Osteocyte (in vitro differentiated cells): ENCODE measurements around the gene PCDHA4. TPM values are rescaled to one million over a fixed set of nuclear protein-coding genes. Genes with fewer than 3 reads are reported as not detected.
A peak's percentile ranks its signal among the peaks of the same experiment; 100 is the strongest.
"Not testable (repeated sequence)": the region's sequence is repeated elsewhere in the genome, so short reads cannot be mapped to it uniquely, and the experiment has no call there.

Source experiments
- DNase-seq: peaks from one replicate; pipeline ENCODE4 v3.0.0; 2021; ENCODE audit warnings: mixed read lengths; ENCODE audit not compliant: unreplicated experiment; ENCODE audit errors: extremely low spot score
- H3K27ac Mint-ChIP-seq: one replicate; pipeline ENCODE4 v1.8.0; 2021; ENCODE audit warnings: mild to moderate bottlenecking, mixed read lengths; ENCODE audit not compliant: unreplicated experiment
- H3K27me3 Mint-ChIP-seq: one replicate; pipeline ENCODE4 v1.8.0; 2021; ENCODE audit warnings: mixed read lengths; ENCODE audit not compliant: unreplicated experiment
- H3K36me3 Mint-ChIP-seq: one replicate; pipeline ENCODE4 v1.8.0; 2021; ENCODE audit warnings: mixed read lengths; ENCODE audit not compliant: unreplicated experiment
- H3K4me1 Mint-ChIP-seq: one replicate; pipeline ENCODE4 v1.8.0; 2021; ENCODE audit warnings: mixed read lengths; ENCODE audit not compliant: unreplicated experiment
- H3K4me3 Mint-ChIP-seq: one replicate; pipeline ENCODE4 v1.8.0; 2021; ENCODE audit warnings: mild to moderate bottlenecking, moderate library complexity, mixed read lengths; ENCODE audit not compliant: unreplicated experiment
- H3K9me3 Mint-ChIP-seq: one replicate; pipeline ENCODE4 v1.8.0; 2021; ENCODE audit warnings: mixed read lengths; ENCODE audit not compliant: unreplicated experiment
- CTCF ChIP-seq: fragments of 200-600 bp; sonication (generic); IDR thresholded peaks from 2 replicates; pipeline ENCODE4 v1.5.0; 2021; ENCODE audit warnings: antibody characterized with exemption, mild to moderate bottlenecking, moderate library complexity
- total RNA-seq: library from RNA; stranded (reverse); gene quantifications from 2 replicates; pipeline ENCODE4 v1.2.1, GENCODE V29; 2021

The PCDHA4 gene
- total RNA-seq, 1 donor from 2014 or later, result 12.2 TPM

- H3K4me1 Mint-ChIP-seq, result no peaks in the 10 kb centered on the region
These were observed 20.8 kb upstream of the PCDHA4 start, which contains the start of gene PCDHA1 for GRCh38 chr5:140785905-140786686. TSS of gene PCDHA1 (plus strand) at chr5:140786140.

GRCh38 chr5:140787422-140787821, 19.4 kb upstream of the PCDHA4 start:
- H3K9me3 Mint-ChIP-seq, result peaks cover 40% of the 10 kb centered on the region
- H3K27me3 Mint-ChIP-seq, DNase-seq, H3K27ac Mint-ChIP-seq, H3K4me1 Mint-ChIP-seq, H3K4me3 Mint-ChIP-seq, H3K36me3 Mint-ChIP-seq: not testable (repeated sequence)

More at GRCh38 chr5:140785905-140786686, 20.8 kb upstream of the PCDHA4 start, which contains the start of gene PCDHA1:
- Mint-ChIP-seq H3K4me3 (no peak within 1 kb of the TSS), H3K36me3 (no peaks in the 10 kb centered on the region), H3K9me3 (peaks cover 32% of the 10 kb centered on the region), H3K27ac (no peak within 1 kb of the TSS), H3K27me3 (no peaks in the 10 kb centered on the region)
- no peak for DNase-seq
- no peak for TF ChIP-seq CTCF

GRCh38 chr5:140787849-140788504, 18.9 kb upstream of the PCDHA4 start:
- not testable (repeated sequence) for H3K27ac Mint-ChIP-seq, H3K36me3 Mint-ChIP-seq, H3K4me3 Mint-ChIP-seq, DNase-seq, H3K27me3 Mint-ChIP-seq, H3K4me1 Mint-ChIP-seq
- peaks cover 43% of the 10 kb centered on the region for H3K9me3 Mint-ChIP-seq

DNA sequence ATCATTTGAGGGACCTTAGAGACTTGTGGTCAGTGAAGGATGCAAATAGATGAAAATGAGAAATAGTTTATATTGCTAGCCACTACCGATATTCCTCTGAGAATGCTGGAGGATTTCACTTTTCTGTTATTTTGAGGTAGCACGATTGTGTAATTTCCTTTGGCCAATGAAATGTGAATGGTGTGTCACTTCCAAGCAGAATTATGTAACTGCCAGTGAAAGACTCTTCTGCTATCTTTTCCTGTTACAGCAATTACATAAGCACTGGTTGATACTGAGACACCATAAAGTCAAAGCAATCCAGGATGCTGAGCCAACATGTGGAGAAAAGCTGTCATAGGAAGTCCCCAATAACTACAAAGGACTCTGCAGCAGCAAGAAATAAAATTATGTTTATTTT, 15.8 kb upstream of the PCDHA4 start:
- H3K4me3 Mint-ChIP-seq, result no peak overlapping the region
- no peak overlapping the region for H3K27ac Mint-ChIP-seq
- H3K4me1 Mint-ChIP-seq, result no peaks in the 10 kb centered on the region
- DNase-seq, result no peak
- H3K27me3 Mint-ChIP-seq, result no peaks in the 10 kb centered on the region
- no peak for TF ChIP-seq CTCF
- peaks cover 38% of the 10 kb centered on the region for H3K9me3 Mint-ChIP-seq
- no peaks in the 10 kb centered on the region for H3K36me3 Mint-ChIP-seq

GRCh38 chr5:140794595-140795258, 12.1 kb upstream of the PCDHA4 start, which contains the start of gene PCDHA2:
TSS of gene PCDHA2 (plus strand) at chr5:140794852.
- peak within 1 kb of the TSS; percentile 63 for H3K4me3 Mint-ChIP-seq
- H3K36me3 Mint-ChIP-seq, result peaks cover 4% of the 10 kb centered on the region
- peak; percentile 25 for TF ChIP-seq CTCF
- no peaks in the 10 kb centered on the region for H3K27me3 Mint-ChIP-seq
- no peaks in the 10 kb centered on the region for H3K4me1 Mint-ChIP-seq
- peaks cover 36% of the 10 kb centered on the region for H3K9me3 Mint-ChIP-seq
- H3K27ac Mint-ChIP-seq, result no peak within 1 kb of the TSS
- DNase-seq, result no peak
